Measurements from ENCODE around the gene SNORC. TPM values are rescaled to one million over a fixed set of nuclear protein-coding genes. Genes with fewer than 3 reads are reported as not detected.
A peak's percentile ranks its signal among the peaks of the same experiment; 100 is the strongest.

SNORC gene
- polyA plus RNA-seq, 3 donors from 2014 or later: not detected

GRCh38 chr2:232872826-232873225 lies 2.8 kb downstream of the SNORC start:
- H3K36me3 Mint-ChIP-seq: no peaks in the 10 kb centered on the region
- DNase-seq: no peak
- H3K4me3 Mint-ChIP-seq: no peak overlapping the region
- H3K4me1 Mint-ChIP-seq: peaks cover 0 to 8% of the 10 kb centered on the region in 2 donors
- no peak overlapping the region for H3K27ac Mint-ChIP-seq
- peaks cover 2 to 8% (median 4%) of the 10 kb centered on the region in 3 donors for H3K27me3 Mint-ChIP-seq (ENCODE audit: low read depth in 3 of 3)
- no peaks in the 10 kb centered on the region for H3K9me3 Mint-ChIP-seq

GRCh38 chr2:232873292-232873908 lies 3.3 kb downstream of the SNORC start:
- H3K27me3 Mint-ChIP-seq (ENCODE audit: low read depth in 3 of 3): peaks cover 2 to 10% (median 6%) of the 10 kb centered on the region in 3 donors
- H3K9me3 Mint-ChIP-seq: no peaks in the 10 kb centered on the region
- H3K27ac Mint-ChIP-seq: no peak overlapping the region
- peaks cover 0 to 8% of the 10 kb centered on the region in 2 donors for H3K4me1 Mint-ChIP-seq
- no peaks in the 10 kb centered on the region for H3K36me3 Mint-ChIP-seq
- DNase-seq: no peak
- H3K4me3 Mint-ChIP-seq: no peak overlapping the region

DNA sequence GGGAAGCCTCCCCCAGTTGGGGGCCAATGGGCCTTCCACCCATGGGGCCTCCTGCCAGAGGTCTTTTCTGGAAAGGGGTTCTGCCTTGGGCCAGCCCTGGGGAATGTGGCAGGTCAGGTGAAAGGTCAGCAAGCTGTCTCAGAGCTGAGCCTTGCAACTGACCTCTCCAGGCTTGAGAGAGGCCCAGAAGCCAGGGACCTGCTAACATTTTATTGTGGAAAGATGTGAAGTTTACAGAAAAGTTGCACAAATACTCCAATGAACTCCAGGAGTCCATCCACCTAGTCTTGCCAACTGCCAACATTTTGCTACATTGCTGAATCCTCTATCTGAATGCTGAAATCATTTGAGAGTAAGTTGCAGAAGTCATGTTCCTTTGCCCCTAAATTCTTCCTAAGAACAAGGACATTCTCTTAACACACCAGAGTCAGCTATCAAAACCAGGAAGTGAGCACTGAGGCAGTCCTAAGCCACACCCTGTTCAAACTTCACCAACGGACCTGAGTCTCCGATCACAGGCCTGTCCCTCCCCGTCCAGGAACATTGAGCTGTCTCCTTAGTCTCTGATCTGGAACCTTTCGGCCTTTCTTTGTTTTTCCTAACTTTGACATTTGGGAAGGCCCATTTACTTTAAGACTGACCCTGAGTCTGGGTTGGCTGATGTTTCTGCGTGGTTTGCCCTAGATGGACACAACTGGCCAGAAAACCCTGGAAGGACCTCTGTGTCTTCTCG lies 4.0 kb downstream of the SNORC start:
- Mint-ChIP-seq H3K9me3 (no peaks in the 10 kb centered on the region), H3K4me3 (no peak overlapping the region), H3K36me3 (no peaks in the 10 kb centered on the region), H3K27me3 (ENCODE audit: low read depth in 3 of 3) (peaks cover 2 to 10% (median 9%) of the 10 kb centered on the region in 3 donors), H3K27ac (no peak overlapping the region), H3K4me1 (peaks cover 0 to 8% of the 10 kb centered on the region in 2 donors)
- no peak for DNase-seq

- no peaks in the 10 kb centered on the region for H3K9me3 Mint-ChIP-seq
- H3K4me1 Mint-ChIP-seq: peaks cover 0 to 8% of the 10 kb centered on the region in 2 donors
- H3K4me3 Mint-ChIP-seq: peak overlapping the region in 3 of 5 donors; percentile 20 to 56 (median 49)
- no peak overlapping the region for H3K27ac Mint-ChIP-seq
- no peaks in the 10 kb centered on the region for H3K36me3 Mint-ChIP-seq
- peaks cover 2 to 9% (median 8%) of the 10 kb centered on the region in 3 donors for H3K27me3 Mint-ChIP-seq (ENCODE audit: low read depth in 3 of 3)
- no peak for DNase-seq
Measured at GRCh38 chr2:232874677-232875223, 4.7 kb downstream of the SNORC start.

DNA sequence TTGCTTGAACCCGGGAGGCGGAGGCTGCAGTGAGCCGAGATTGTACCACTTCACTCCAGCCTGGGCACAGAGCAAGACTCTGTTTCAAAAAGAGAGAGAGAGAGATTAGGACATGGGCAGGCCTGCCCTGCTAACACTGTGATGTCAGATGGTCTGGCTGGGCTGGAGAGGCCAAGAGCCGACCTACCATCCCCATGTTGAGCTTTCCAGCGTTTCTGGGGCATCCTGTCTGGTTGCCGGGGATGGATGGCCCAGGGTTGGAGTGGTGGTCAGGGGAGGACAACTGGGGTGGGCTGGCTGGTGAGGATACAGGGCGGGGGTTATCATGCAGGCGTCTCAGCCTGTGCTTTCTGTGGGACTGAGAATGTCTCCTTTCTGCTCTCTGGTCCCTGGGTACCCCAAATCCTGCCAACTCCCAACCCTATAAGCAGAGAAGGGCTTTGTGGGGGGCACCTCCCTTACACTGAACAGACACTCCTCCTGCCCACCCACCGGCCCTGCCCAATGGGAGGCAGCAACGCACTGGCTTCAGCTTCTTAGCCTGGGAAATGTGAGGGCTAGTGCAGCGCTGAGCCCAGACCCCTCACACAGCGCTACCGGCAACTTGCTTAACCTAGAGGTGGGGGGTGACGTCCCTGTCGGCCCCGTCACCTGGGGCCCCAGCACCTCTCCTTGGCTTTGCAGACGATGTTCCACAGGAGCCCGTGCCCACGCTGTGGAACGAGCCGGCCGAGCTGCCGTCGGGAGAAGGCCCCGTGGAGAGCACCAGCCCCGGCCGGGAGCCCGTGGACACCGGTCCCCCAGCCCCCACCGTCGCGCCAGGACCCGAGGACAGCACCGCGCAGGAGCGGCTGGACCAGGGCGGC lies 5.4 kb downstream of the SNORC start:
- H3K9me3 Mint-ChIP-seq: no peaks in the 10 kb centered on the region
- peaks cover under 1 to 9% (median 8%) of the 10 kb centered on the region in 3 donors for H3K27me3 Mint-ChIP-seq (ENCODE audit: low read depth in 3 of 3)
- no peaks in the 10 kb centered on the region for H3K36me3 Mint-ChIP-seq
- H3K27ac Mint-ChIP-seq: no peak overlapping the region
- peak overlapping the region; percentile 7 to 66 (median 53) for H3K4me3 Mint-ChIP-seq
- no peak for DNase-seq
- H3K4me1 Mint-ChIP-seq: peaks cover 0 to 8% of the 10 kb centered on the region in 2 donors

DNA sequence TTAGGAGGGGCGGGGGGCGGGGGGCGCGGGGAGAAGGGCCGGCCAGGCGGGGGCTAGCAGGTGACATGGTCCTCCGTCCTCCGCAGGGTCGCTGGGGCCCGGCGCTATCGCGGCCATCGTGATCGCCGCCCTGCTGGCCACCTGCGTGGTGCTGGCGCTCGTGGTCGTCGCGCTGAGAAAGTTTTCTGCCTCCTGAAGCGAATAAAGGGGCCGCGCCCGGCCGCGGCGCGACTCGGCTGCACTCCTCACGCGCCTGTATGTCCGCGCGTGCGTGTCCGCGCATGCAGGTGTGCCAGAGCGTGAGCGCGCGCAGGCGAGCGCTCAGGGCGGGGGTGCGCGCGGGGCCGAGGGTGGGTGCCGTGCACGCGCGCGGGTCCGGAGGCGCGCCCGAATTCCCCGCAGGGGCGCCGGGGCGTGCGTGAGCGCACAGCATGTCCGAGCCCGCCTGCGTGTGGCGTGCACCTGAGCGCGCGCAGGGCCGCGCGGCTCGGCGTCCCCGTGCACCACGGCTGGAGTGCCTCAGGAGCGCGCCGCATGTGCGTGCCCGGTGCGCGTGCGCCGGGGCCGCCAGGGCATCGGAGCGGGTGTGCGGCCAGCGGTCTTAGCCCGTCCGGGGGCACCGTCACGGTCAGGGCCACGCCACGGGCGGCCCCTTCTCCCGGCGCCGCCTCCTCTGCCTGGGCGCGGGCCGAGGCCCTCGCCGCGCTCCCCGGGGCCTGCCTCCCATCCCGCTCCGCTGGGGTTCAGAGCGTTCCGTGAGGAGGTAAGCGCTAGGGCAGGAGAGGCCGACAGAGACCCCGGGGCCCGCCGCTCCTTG lies 6.3 kb downstream of the SNORC start:
- no peaks in the 10 kb centered on the region for H3K9me3 Mint-ChIP-seq
- peaks cover 0 to 9% (median 8%) of the 10 kb centered on the region in 3 donors for H3K27me3 Mint-ChIP-seq (ENCODE audit: low read depth in 3 of 3)
- peak in 2 of 3 donors; percentile 19 to 34 for DNase-seq
- peaks cover 0 to 8% of the 10 kb centered on the region in 2 donors for H3K4me1 Mint-ChIP-seq
- no peaks in the 10 kb centered on the region for H3K36me3 Mint-ChIP-seq
- no peak overlapping the region for H3K27ac Mint-ChIP-seq
- peak overlapping the region in 2 of 5 donors; percentile 29 to 44 for H3K4me3 Mint-ChIP-seq

DNA sequence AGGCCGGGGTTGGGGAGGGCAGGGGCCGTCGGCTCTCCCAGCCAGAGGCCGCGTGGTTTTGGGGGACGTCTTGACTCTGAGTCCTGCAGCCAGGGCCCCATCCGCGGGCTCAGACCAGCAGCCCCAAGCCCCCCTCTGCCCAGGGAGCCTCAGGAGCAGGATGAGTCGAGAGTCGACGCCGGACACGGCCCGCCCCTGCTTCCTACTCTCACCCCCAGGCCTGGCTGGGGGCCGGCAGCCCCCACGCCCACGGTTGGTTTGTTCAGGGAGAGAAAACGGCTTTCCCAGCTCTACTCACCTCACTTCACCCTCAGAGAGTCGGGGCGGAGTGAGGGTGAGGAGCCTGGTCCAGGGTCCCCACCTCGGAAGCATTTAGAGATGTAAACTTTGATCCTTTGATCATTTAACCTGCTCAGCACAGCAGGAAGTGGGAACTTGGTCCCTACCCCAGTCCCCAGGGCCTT lies 6.9 kb downstream of the SNORC start:
- peaks cover 0 to 9% (median 8%) of the 10 kb centered on the region in 3 donors for H3K27me3 Mint-ChIP-seq (ENCODE audit: low read depth in 3 of 3)
- no peaks in the 10 kb centered on the region for H3K9me3 Mint-ChIP-seq
- H3K27ac Mint-ChIP-seq: no peak overlapping the region
- no peaks in the 10 kb centered on the region for H3K36me3 Mint-ChIP-seq
- peak overlapping the region in 2 of 5 donors; percentile 35 to 48 for H3K4me3 Mint-ChIP-seq
- peaks cover 0 to 8% of the 10 kb centered on the region in 2 donors for H3K4me1 Mint-ChIP-seq
- DNase-seq: no peak

- peaks cover 0 to 8% of the 10 kb centered on the region in 2 donors for H3K4me1 Mint-ChIP-seq
- peak overlapping the region; percentile 32 to 74 (median 37) for H3K4me3 Mint-ChIP-seq
- H3K27me3 Mint-ChIP-seq (ENCODE audit: low read depth in 3 of 3): peaks cover 0 to 9% (median 8%) of the 10 kb centered on the region in 3 donors
- no peak for DNase-seq
- H3K9me3 Mint-ChIP-seq: no peaks in the 10 kb centered on the region
- no peak overlapping the region for H3K27ac Mint-ChIP-seq
- H3K36me3 Mint-ChIP-seq: no peaks in the 10 kb centered on the region
Measured at GRCh38 chr2:232877940-232878511, 8.0 kb downstream of the SNORC start.

GRCh38 chr2:232878855-232879617 lies 9.0 kb downstream of the SNORC start:
- H3K9me3 Mint-ChIP-seq: no peaks in the 10 kb centered on the region
- peaks cover 0 to 8% of the 10 kb centered on the region in 2 donors for H3K4me1 Mint-ChIP-seq
- no peak overlapping the region for H3K27ac Mint-ChIP-seq
- no peaks in the 10 kb centered on the region for H3K36me3 Mint-ChIP-seq
- H3K4me3 Mint-ChIP-seq: no peak overlapping the region
- no peak for DNase-seq
- H3K27me3 Mint-ChIP-seq (ENCODE audit: low read depth in 3 of 3): peaks cover 0 to 9% (median 8%) of the 10 kb centered on the region in 3 donors

DNA sequence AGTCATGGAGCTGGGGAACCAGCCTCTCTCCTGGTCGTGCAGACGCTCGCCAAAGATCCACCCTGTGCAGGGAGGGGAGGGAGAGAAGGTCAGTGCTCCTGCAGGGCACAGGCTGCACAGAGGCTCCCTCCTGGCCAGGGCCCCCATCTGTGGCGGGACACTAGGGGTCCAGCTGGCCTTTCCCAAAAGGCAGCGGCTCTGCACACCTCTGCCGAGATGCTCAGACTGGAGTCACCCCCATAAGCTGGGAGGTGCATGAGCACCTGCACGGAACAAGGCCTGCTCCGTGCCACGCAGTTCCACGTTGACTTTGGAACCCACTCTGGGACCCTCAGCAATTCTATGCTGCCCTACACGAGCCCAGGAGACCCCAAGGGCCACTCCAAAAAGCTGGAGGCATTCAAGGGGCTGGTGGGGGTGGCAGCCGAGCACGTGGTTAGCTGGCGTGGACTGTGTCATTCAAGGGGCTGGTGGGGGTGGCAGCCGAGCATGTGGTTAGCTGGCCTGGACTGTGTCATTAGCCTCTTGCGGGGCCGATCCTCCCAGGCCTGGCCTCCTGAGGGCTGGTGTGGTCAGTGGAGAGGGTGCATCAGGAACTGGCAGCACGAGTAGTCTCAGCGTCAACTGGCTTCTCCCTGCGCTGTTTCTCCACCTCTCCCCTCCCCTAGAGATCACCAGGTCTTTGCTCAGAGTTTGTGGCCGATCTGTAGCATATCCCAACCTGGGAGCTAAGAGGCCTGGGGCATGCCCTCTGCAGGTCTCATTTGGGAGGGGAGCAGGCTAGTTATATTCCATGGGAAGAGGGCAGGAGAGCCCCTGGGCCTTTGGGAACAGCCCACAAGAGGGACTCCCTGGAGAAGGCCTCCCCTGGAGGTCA lies 9.8 kb downstream of the SNORC start:
- Mint-ChIP-seq H3K27me3 (ENCODE audit: low read depth in 3 of 3) (peaks cover 0 to 9% (median 5%) of the 10 kb centered on the region in 3 donors), H3K4me1 (peaks cover 0 to 8% of the 10 kb centered on the region in 2 donors), H3K9me3 (no peaks in the 10 kb centered on the region), H3K36me3 (no peaks in the 10 kb centered on the region), H3K4me3 (no peak overlapping the region), H3K27ac (no peak overlapping the region)
- no peak for DNase-seq

GRCh38 chr2:232880764-232881351 lies 10.8 kb downstream of the SNORC start:
- Mint-ChIP-seq H3K4me1 (no peaks in the 10 kb centered on the region), H3K27ac (no peak overlapping the region), H3K9me3 (no peaks in the 10 kb centered on the region), H3K27me3 (ENCODE audit: low read depth in 3 of 3) (peaks cover 0 to 9% (median 2%) of the 10 kb centered on the region in 3 donors), H3K4me3 (no peak overlapping the region), H3K36me3 (no peaks in the 10 kb centered on the region)
- DNase-seq: no peak
